Activated CD4-positive, alpha-beta T cell treated with anti-CD3 and anti-CD28 coated beads, Interleukin-2, amount 10 ng/mL, durations not matched to agents 24 days and 14 days (primary cell): Measurements from ENCODE around the gene RBBP6. TPM values are rescaled to one million over a fixed set of nuclear protein-coding genes. Genes with fewer than 3 reads are reported as not detected.

Source experiments
- DNase-seq: peaks from one replicate; pipeline ENCODE4 v3.0.0; 2022
- H3K27ac Mint-ChIP-seq: one replicate; pipeline ENCODE4 v1.8.0; 2022; ENCODE audit warnings: mild to moderate bottlenecking, mixed read lengths
- H3K27me3 Mint-ChIP-seq: one replicate; pipeline ENCODE4 v1.8.0; 2022; ENCODE audit warnings: mixed read lengths
- H3K36me3 Mint-ChIP-seq: one replicate; pipeline ENCODE4 v1.8.0; 2022; ENCODE audit warnings: low read depth, mild to moderate bottlenecking, mixed read lengths
- H3K4me1 Mint-ChIP-seq: one replicate; pipeline ENCODE4 v1.8.0; 2021; ENCODE audit warnings: mixed read lengths
- H3K4me3 Mint-ChIP-seq: one replicate; pipeline ENCODE4 v1.8.0; 2022; ENCODE audit warnings: mild to moderate bottlenecking, moderate library complexity, mixed read lengths
- H3K9me3 Mint-ChIP-seq: one replicate; pipeline ENCODE4 v1.8.0; 2021; ENCODE audit warnings: mixed read lengths
- intact Hi-C: fragments of 100-400 bp; cut with micrococcal nuclease; formaldehyde crosslinking; loops from one replicate; pipeline ENCODE4 v1.15.1; 2023
- total RNA-seq: library from RNA; stranded (reverse); gene quantifications from 2 replicates; pipeline ENCODE4 v1.2.3, GENCODE V29; 2022

The RBBP6 gene
- total RNA-seq, 1 donor from 2014 or later = 73.8 TPM

GRCh38 chr16:24511792-24512191 is 27.6 kb upstream of the RBBP6 start:
- Mint-ChIP-seq H3K4me3 (no peak overlapping the region), H3K36me3 (no peaks in the 10 kb centered on the region), H3K9me3 (no peaks in the 10 kb centered on the region), H3K27ac (no peak overlapping the region), H3K27me3 (peaks cover 19% of the 10 kb centered on the region), H3K4me1 (no peaks in the 10 kb centered on the region)
- DNase-seq = no peak
- intact Hi-C loops = loop anchor here (10.0 kb wide), 1 partner anchor 713 kb away; no protein-coding TSS in a partner anchor

- Mint-ChIP-seq H3K9me3 (no peaks in the 10 kb centered on the region), H3K4me3 (no peak overlapping the region), H3K27me3 (peaks cover 17% of the 10 kb centered on the region), H3K27ac (no peak overlapping the region), H3K4me1 (peaks cover 4% of the 10 kb centered on the region), H3K36me3 (no peaks in the 10 kb centered on the region)
- intact Hi-C loops = loop anchor here (10.0 kb wide), 1 partner anchor 711 kb away; no protein-coding TSS in a partner anchor
- no peak for DNase-seq
Observed at GRCh38 chr16:24514096-24514495, 25.3 kb upstream of the RBBP6 start.

- H3K4me1 Mint-ChIP-seq = peaks cover 4% of the 10 kb centered on the region
- H3K4me3 Mint-ChIP-seq = no peak overlapping the region
- DNase-seq = no peak
- no peaks in the 10 kb centered on the region for H3K9me3 Mint-ChIP-seq
- intact Hi-C loops = loop anchor here (10.0 kb wide), 1 partner anchor 710 kb away; no protein-coding TSS in a partner anchor
- H3K27me3 Mint-ChIP-seq = peaks cover 13% of the 10 kb centered on the region
- H3K36me3 Mint-ChIP-seq = no peaks in the 10 kb centered on the region
- H3K27ac Mint-ChIP-seq = no peak overlapping the region
Observed at GRCh38 chr16:24515186-24515585, 24.2 kb upstream of the RBBP6 start.

GRCh38 chr16:24516900-24517669 is 22.3 kb upstream of the RBBP6 start:
- intact Hi-C loops = loop anchor here (1.0 to 10.0 kb wide), 2 partner anchors 22 to 708 kb away; partner anchors contain the start of gene RBBP6
- H3K4me3 Mint-ChIP-seq = peak overlapping the region; percentile 42
- H3K27ac Mint-ChIP-seq = no peak overlapping the region

GRCh38 chr16:24518498-24518897 is 20.9 kb upstream of the RBBP6 start:
- Mint-ChIP-seq H3K4me1 (peaks cover 11% of the 10 kb centered on the region), H3K36me3 (no peaks in the 10 kb centered on the region), H3K4me3 (no peak overlapping the region), H3K27ac (no peak overlapping the region), H3K9me3 (no peaks in the 10 kb centered on the region), H3K27me3 (peaks cover 5% of the 10 kb centered on the region)
- no peak for DNase-seq
- intact Hi-C loops = loop anchor here (10.0 kb wide), 1 partner anchor 706 kb away; no protein-coding TSS in a partner anchor

More at GRCh38 chr16:24516900-24517669, 22.3 kb upstream of the RBBP6 start:
- Mint-ChIP-seq H3K9me3 (no peaks in the 10 kb centered on the region), H3K36me3 (no peaks in the 10 kb centered on the region), H3K27me3 (peaks cover 8% of the 10 kb centered on the region), H3K4me1 (peaks cover 11% of the 10 kb centered on the region)
- DNase-seq = peak; percentile 93

- Mint-ChIP-seq H3K27me3 (peaks cover 3% of the 10 kb centered on the region), H3K4me3 (no peak overlapping the region), H3K36me3 (no peaks in the 10 kb centered on the region), H3K27ac (no peak overlapping the region), H3K9me3 (no peaks in the 10 kb centered on the region), H3K4me1 (peaks cover 16% of the 10 kb centered on the region)
- intact Hi-C loops = no loop called here
- DNase-seq = no peak
Observed at GRCh38 chr16:24520983-24521382, 18.4 kb upstream of the RBBP6 start.

GRCh38 chr16:24522751-24523150 is 16.6 kb upstream of the RBBP6 start:
- no peaks in the 10 kb centered on the region for H3K27me3 Mint-ChIP-seq
- H3K4me1 Mint-ChIP-seq = peaks cover 15% of the 10 kb centered on the region
- no peaks in the 10 kb centered on the region for H3K36me3 Mint-ChIP-seq
- H3K4me3 Mint-ChIP-seq = no peak overlapping the region
- no peak for DNase-seq
- intact Hi-C loops = no loop called here
- H3K9me3 Mint-ChIP-seq = no peaks in the 10 kb centered on the region
- no peak overlapping the region for H3K27ac Mint-ChIP-seq

- Mint-ChIP-seq H3K36me3 (no peaks in the 10 kb centered on the region), H3K27ac (no peak overlapping the region), H3K4me3 (no peak overlapping the region), H3K4me1 (peaks cover 15% of the 10 kb centered on the region), H3K27me3 (no peaks in the 10 kb centered on the region), H3K9me3 (no peaks in the 10 kb centered on the region)
- intact Hi-C loops = no loop called here
- no peak for DNase-seq
Observed at GRCh38 chr16:24523569-24523968, 15.8 kb upstream of the RBBP6 start.

- no peak for DNase-seq
- intact Hi-C loops = no loop called here
- Mint-ChIP-seq H3K27ac (no peak overlapping the region), H3K4me1 (peaks cover 15% of the 10 kb centered on the region), H3K9me3 (no peaks in the 10 kb centered on the region), H3K27me3 (no peaks in the 10 kb centered on the region), H3K4me3 (no peak overlapping the region), H3K36me3 (no peaks in the 10 kb centered on the region)
Observed at GRCh38 chr16:24524855-24525677, 14.3 kb upstream of the RBBP6 start.

GRCh38 chr16:24525970-24526559 is 13.3 kb upstream of the RBBP6 start:
- no peak overlapping the region for H3K27ac Mint-ChIP-seq
- intact Hi-C loops = no loop called here
- H3K27me3 Mint-ChIP-seq = no peaks in the 10 kb centered on the region
- no peaks in the 10 kb centered on the region for H3K36me3 Mint-ChIP-seq
- no peaks in the 10 kb centered on the region for H3K9me3 Mint-ChIP-seq
- no peak overlapping the region for H3K4me3 Mint-ChIP-seq
- DNase-seq = no peak
- peaks cover 13% of the 10 kb centered on the region for H3K4me1 Mint-ChIP-seq

GRCh38 chr16:24526701-24527495 is 12.5 kb upstream of the RBBP6 start:
- Mint-ChIP-seq H3K27ac (no peak overlapping the region), H3K4me3 (no peak overlapping the region), H3K36me3 (no peaks in the 10 kb centered on the region), H3K27me3 (no peaks in the 10 kb centered on the region), H3K4me1 (peaks cover 7% of the 10 kb centered on the region), H3K9me3 (no peaks in the 10 kb centered on the region)
- DNase-seq = no peak
- intact Hi-C loops = no loop called here

GRCh38 chr16:24531166-24531565 is 8.2 kb upstream of the RBBP6 start:
- no peaks in the 10 kb centered on the region for H3K36me3 Mint-ChIP-seq
- intact Hi-C loops = no loop called here
- H3K27me3 Mint-ChIP-seq = no peaks in the 10 kb centered on the region
- no peak overlapping the region for H3K27ac Mint-ChIP-seq
- H3K4me1 Mint-ChIP-seq = peaks cover 1% of the 10 kb centered on the region
- no peak overlapping the region for H3K4me3 Mint-ChIP-seq
- no peak for DNase-seq
- no peaks in the 10 kb centered on the region for H3K9me3 Mint-ChIP-seq

GRCh38 chr16:24534620-24535019 is 4.7 kb upstream of the RBBP6 start:
- no peaks in the 10 kb centered on the region for H3K9me3 Mint-ChIP-seq
- intact Hi-C loops = no loop called here
- no peak overlapping the region for H3K4me3 Mint-ChIP-seq
- DNase-seq = no peak
- no peaks in the 10 kb centered on the region for H3K27me3 Mint-ChIP-seq
- peaks cover 2% of the 10 kb centered on the region for H3K4me1 Mint-ChIP-seq
- H3K36me3 Mint-ChIP-seq = peaks cover 2% of the 10 kb centered on the region
- no peak overlapping the region for H3K27ac Mint-ChIP-seq
